ENCODE data around the gene NEBL. TPM values are rescaled to one million over a fixed set of nuclear protein-coding genes. Genes with fewer than 3 reads are reported as not detected.

NEBL gene
- total RNA-seq, 2 experiments from 2014 or later = 0.82 to 1.2 TPM

- no peak for DNase-seq
- H3K4me1 Mint-ChIP-seq = no peaks in the 10 kb centered on the region
- H3K9me3 Mint-ChIP-seq = peaks cover 2% of the 10 kb centered on the region
- H3K4me3 Mint-ChIP-seq = no peak overlapping the region
- H3K27ac Mint-ChIP-seq = no peak overlapping the region
- H3K27me3 Mint-ChIP-seq = peaks cover 3% of the 10 kb centered on the region
- no peaks in the 10 kb centered on the region for H3K36me3 Mint-ChIP-seq
These were observed 22.9 kb upstream of the NEBL start for GRCh38 chr10:20920061-20920460.

- H3K9me3 Mint-ChIP-seq = peaks cover 2% of the 10 kb centered on the region
- no peak overlapping the region for H3K27ac Mint-ChIP-seq
- H3K4me1 Mint-ChIP-seq = no peaks in the 10 kb centered on the region
- H3K36me3 Mint-ChIP-seq = no peaks in the 10 kb centered on the region
- no peak overlapping the region for H3K4me3 Mint-ChIP-seq
- H3K27me3 Mint-ChIP-seq = peaks cover 3% of the 10 kb centered on the region
- no peak for DNase-seq
These were observed 22.4 kb upstream of the NEBL start for GRCh38 chr10:20919481-20919880.

DNA sequence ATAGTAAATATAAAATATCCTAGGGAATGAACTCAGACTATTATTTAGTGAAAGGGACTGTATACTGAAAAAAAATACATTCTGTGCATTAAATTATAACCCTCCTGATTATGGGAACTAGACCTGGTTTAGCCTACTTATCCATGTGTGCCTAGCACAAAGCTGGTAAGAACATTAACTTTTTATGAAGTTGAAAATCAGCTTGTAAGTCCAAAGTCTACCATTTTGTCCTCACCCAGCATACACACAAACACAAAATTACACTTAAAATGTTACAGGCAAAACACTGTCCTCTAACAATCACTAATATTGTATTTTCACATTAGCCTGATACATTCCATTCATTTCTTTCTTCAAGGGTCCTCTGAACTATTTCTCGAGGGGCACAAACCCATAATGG lies 19.9 kb upstream of the NEBL start:
- Mint-ChIP-seq H3K27ac (no peak overlapping the region), H3K4me1 (no peaks in the 10 kb centered on the region), H3K36me3 (no peaks in the 10 kb centered on the region), H3K4me3 (no peak overlapping the region), H3K9me3 (peaks cover 2% of the 10 kb centered on the region), H3K27me3 (peaks cover 3% of the 10 kb centered on the region)
- no peak for DNase-seq

GRCh38 chr10:20912969-20913368 lies 15.9 kb upstream of the NEBL start:
- no peak overlapping the region for H3K4me3 Mint-ChIP-seq
- H3K27ac Mint-ChIP-seq = no peak overlapping the region
- no peak for DNase-seq
- peaks cover 3% of the 10 kb centered on the region for H3K27me3 Mint-ChIP-seq
- H3K9me3 Mint-ChIP-seq = peaks cover 2% of the 10 kb centered on the region
- no peaks in the 10 kb centered on the region for H3K36me3 Mint-ChIP-seq
- no peaks in the 10 kb centered on the region for H3K4me1 Mint-ChIP-seq

DNA sequence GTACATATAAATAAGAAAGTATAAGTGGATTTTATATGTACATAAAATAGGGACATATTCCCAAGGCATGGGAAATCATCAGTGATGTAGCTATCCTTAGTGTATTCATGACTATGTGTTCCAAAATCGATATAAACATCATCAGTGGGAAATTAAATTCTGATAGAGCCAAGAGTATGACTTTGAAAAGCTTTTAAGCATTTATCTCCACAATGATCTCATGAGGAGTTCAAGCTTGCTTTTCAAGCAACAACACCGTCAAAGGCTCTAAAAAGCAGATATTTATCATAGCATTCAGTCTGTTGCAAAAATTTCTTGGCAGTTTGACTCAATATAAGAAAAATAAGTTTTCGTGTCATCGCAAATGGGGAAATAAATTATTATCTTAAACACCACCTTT lies 14.5 kb upstream of the NEBL start:
- no peak for DNase-seq
- Mint-ChIP-seq H3K27ac (no peak overlapping the region), H3K36me3 (no peaks in the 10 kb centered on the region), H3K9me3 (peaks cover 2% of the 10 kb centered on the region), H3K27me3 (peaks cover 3% of the 10 kb centered on the region), H3K4me1 (no peaks in the 10 kb centered on the region), H3K4me3 (no peak overlapping the region)

- Mint-ChIP-seq H3K4me1 (no peaks in the 10 kb centered on the region), H3K4me3 (no peak overlapping the region), H3K36me3 (no peaks in the 10 kb centered on the region), H3K27me3 (no peaks in the 10 kb centered on the region), H3K27ac (no peak overlapping the region), H3K9me3 (peaks cover 4% of the 10 kb centered on the region)
- no peak for DNase-seq
These were observed 12.7 kb upstream of the NEBL start for GRCh38 chr10:20909801-20910200.

GRCh38 chr10:20908391-20908790 lies 11.3 kb upstream of the NEBL start:
- H3K27me3 Mint-ChIP-seq = no peaks in the 10 kb centered on the region

DNA sequence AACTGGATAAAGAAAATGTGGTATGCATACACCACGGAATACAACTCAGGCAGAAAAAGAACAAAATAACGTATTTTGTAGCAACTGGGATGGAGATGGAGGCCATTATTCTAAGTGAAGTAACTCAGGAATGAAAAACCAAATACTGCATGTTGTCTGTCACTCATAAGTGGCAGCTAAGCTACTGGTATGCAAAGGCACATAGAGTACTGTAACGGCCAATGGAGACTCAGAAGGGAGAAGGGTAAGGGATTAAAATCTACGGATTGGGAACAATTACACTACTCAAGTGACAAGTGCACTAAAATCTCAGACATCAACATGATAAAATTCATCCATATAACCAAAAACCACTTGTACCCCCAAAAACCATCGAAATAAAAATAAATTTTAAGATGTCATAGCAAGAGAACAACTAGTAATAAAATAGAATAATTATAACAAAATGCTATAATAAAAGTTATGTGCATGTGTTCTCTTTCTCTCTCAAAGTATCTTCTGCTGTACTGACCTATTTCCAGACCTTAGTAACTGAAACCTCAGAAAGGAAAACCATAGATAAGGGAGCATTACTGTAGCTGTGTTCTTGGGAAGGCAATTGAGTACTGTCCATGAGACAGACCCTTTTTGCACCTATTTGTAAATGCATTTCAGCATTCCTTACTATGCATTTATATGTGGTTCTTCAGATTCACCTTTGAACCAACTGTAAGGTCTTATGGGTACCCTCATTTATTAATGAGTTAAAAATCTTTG lies 6.7 kb upstream of the NEBL start:
- no peak for DNase-seq
- peaks cover 7% of the 10 kb centered on the region for H3K9me3 Mint-ChIP-seq
- no peaks in the 10 kb centered on the region for H3K36me3 Mint-ChIP-seq
- no peak overlapping the region for H3K27ac Mint-ChIP-seq
- no peaks in the 10 kb centered on the region for H3K4me1 Mint-ChIP-seq
- no peaks in the 10 kb centered on the region for H3K27me3 Mint-ChIP-seq
- H3K4me3 Mint-ChIP-seq = no peak overlapping the region

More at GRCh38 chr10:20908391-20908790, 11.3 kb upstream of the NEBL start:
- peaks cover 7% of the 10 kb centered on the region for H3K9me3 Mint-ChIP-seq
- H3K36me3 Mint-ChIP-seq = no peaks in the 10 kb centered on the region
- H3K4me1 Mint-ChIP-seq = no peaks in the 10 kb centered on the region
- H3K27ac Mint-ChIP-seq = no peak overlapping the region
- no peak for DNase-seq
- no peak overlapping the region for H3K4me3 Mint-ChIP-seq

DNA sequence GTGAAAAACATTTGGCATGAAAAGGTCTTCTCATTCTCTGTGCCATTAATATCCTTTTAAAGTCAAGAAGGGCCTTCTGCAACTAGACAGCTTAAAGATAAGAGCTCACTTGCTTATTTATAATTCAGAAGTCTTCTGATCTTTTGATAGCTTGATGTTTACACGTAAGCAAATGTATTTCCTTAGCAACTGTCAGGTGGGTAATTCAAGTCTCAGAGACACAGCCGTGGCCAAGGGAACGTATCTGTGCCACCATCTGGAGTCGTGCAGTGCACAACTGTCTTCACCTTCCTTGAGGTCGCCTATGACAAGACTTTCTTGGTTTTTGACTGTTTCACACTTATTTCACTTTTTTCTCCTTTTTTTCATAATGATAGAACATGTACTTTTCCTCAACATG lies 4.0 kb upstream of the NEBL start:
- Mint-ChIP-seq H3K27ac (no peak overlapping the region), H3K9me3 (peaks cover 7% of the 10 kb centered on the region), H3K36me3 (no peaks in the 10 kb centered on the region), H3K4me1 (no peaks in the 10 kb centered on the region), H3K27me3 (no peaks in the 10 kb centered on the region), H3K4me3 (no peak overlapping the region)
- no peak for DNase-seq

- Mint-ChIP-seq H3K4me3 (no peak overlapping the region), H3K4me1 (no peaks in the 10 kb centered on the region), H3K9me3 (peaks cover 2% of the 10 kb centered on the region), H3K27ac (no peak overlapping the region), H3K27me3 (no peaks in the 10 kb centered on the region), H3K36me3 (no peaks in the 10 kb centered on the region)
- DNase-seq = no peak
These were observed 1.9 kb upstream of the NEBL start for GRCh38 chr10:20898866-20899535.

- Mint-ChIP-seq H3K36me3 (no peaks in the 10 kb centered on the region), H3K27me3 (no peaks in the 10 kb centered on the region), H3K4me3 (no peak overlapping the region), H3K4me1 (no peaks in the 10 kb centered on the region), H3K27ac (no peak overlapping the region), H3K9me3 (no peaks in the 10 kb centered on the region)
- no peak for DNase-seq
These were observed 3.8 kb downstream of the NEBL start for GRCh38 chr10:20893297-20893696.

- no peak for DNase-seq
- no peaks in the 10 kb centered on the region for H3K9me3 Mint-ChIP-seq
- H3K27ac Mint-ChIP-seq = no peak overlapping the region
- no peak overlapping the region for H3K4me3 Mint-ChIP-seq
- H3K4me1 Mint-ChIP-seq = no peaks in the 10 kb centered on the region
- no peaks in the 10 kb centered on the region for H3K36me3 Mint-ChIP-seq
- no peaks in the 10 kb centered on the region for H3K27me3 Mint-ChIP-seq
These were observed 4.3 kb downstream of the NEBL start for GRCh38 chr10:20892796-20893195.

DNA sequence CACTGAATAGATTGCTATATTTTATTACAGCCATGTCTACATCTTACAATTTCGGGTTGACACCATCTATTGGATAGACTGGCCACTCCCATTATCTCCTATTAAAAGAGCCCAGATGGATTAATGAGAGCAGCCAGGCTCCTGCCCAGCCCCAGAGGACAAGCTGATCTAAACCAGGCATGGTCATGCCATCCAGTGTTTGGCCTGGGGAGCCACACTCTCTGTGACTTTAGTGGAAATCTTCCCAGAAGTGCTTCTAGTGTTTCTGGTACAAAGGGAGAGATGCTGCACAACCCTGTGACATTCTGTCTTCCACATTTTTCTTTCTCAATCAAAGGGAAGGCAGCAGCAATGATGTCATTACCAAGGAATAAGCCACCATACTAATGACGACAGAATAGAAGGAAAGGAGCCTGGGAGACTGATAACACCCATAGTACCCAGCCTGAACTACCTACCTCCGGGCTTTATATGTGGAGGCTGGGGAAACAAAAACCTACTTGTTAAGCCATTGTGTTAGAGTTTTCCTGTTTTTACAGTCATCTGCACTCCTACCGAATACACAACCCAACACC lies 5.0 kb downstream of the NEBL start:
- DNase-seq = no peak
- Mint-ChIP-seq H3K9me3 (no peaks in the 10 kb centered on the region), H3K4me1 (no peaks in the 10 kb centered on the region), H3K4me3 (no peak overlapping the region), H3K36me3 (no peaks in the 10 kb centered on the region), H3K27me3 (no peaks in the 10 kb centered on the region), H3K27ac (no peak overlapping the region)

DNA sequence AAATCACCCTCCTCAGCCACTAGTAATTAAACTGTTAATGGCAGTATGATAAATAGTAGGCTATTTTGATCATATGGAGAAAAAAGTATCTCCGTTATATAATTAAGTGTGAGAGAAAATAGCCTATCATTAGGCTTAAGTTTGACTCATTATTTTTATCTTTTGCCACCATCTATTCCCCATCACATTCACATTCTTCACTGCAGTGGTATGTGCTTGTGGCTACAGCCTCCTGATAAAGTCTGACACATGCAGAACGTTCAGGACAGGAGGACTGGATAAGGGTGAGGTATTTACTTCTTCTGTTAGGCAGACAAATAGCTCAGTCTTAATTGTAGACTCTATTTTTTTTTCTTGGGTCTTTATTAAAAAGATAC lies 5.8 kb downstream of the NEBL start:
- Mint-ChIP-seq H3K36me3 (no peaks in the 10 kb centered on the region), H3K27ac (no peak overlapping the region), H3K4me1 (no peaks in the 10 kb centered on the region), H3K9me3 (no peaks in the 10 kb centered on the region), H3K4me3 (no peak overlapping the region), H3K27me3 (no peaks in the 10 kb centered on the region)
- DNase-seq = no peak

GRCh38 chr10:20890491-20891337 lies 6.4 kb downstream of the NEBL start:
- no peaks in the 10 kb centered on the region for H3K27me3 Mint-ChIP-seq
- DNase-seq = no peak
- H3K27ac Mint-ChIP-seq = no peak overlapping the region
- H3K36me3 Mint-ChIP-seq = no peaks in the 10 kb centered on the region
- H3K9me3 Mint-ChIP-seq = no peaks in the 10 kb centered on the region
- H3K4me1 Mint-ChIP-seq = no peaks in the 10 kb centered on the region
- no peak overlapping the region for H3K4me3 Mint-ChIP-seq

Data from activated naive CD8-positive, alpha-beta T cell treated with anti-CD3 and anti-CD28 coated beads for 36 hours (primary cell).